ENCODE measurements around the gene PCNA. TPM values are rescaled to one million over a fixed set of nuclear protein-coding genes. Genes with fewer than 3 reads are reported as not detected.
A peak's percentile ranks its signal among the peaks of the same experiment; 100 is the strongest.
"Not testable (repeated sequence)": the region's sequence is repeated elsewhere in the genome, so short reads cannot be mapped to it uniquely, and the experiment has no call there.

The PCNA gene
- total RNA-seq, 2 donors from 2014 or later: 168 to 169 TPM

DNA sequence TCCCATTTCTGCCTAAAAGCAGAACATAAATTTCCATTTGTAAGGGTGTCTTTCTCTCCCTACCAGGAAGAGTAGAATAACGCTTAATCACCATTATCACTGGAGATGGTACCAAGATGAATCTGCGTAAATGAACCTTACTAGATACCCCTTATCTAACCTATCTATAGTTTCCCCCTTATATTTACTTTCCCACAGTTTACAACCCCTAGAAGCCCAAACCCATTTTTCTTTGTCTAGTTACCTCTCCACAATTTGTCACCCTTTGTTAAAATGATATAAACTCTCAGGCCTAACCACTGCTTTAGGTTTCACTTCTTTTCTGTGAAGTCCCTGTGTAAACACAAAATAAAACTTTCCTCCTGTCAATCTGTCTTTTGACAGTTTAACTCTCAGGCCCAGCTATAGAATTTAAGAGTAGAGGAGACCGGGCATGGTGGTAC, 45.5 kb downstream of the PCNA start:
- 88 to 92% methylated on average over 3 of the region's 3 CpGs for WGBS, 2 experiments (ENCODE audit: insufficient coverage in 1 of 2, insufficient read length in 1 of 2)
- Mint-ChIP-seq H3K27me3 (ENCODE audit: insufficient read depth) (no peaks in the 10 kb centered on the region), H3K9me3 (no peaks in the 10 kb centered on the region), H3K4me3 (no peak overlapping the region), H3K4me1 (peaks cover 9% of the 10 kb centered on the region), H3K27ac (peak overlapping the region; percentile 12), H3K36me3 (ENCODE audit: low read depth) (no peaks in the 10 kb centered on the region)
- TF ChIP-seq CTCF (conservative IDR thresholded peaks at IDR 0.05): no peak
- Histone ChIP-seq H3K27me3 (ENCODE audit: control insufficient read depth, insufficient read depth, low read length, poor library complexity, severe bottlenecking) (no peaks in the 10 kb centered on the region), H3K9me3 (ENCODE audit: control insufficient read depth, low read length) (no peaks in the 10 kb centered on the region), H3K27ac (ENCODE audit: low read depth, low read length) (no peak overlapping the region), H3K4me3 (ENCODE audit: low read length) (no peak overlapping the region), H3K9ac (ENCODE audit: extremely low read depth, low read length, poor library complexity, severe bottlenecking) (no peak overlapping the region), H3K36me3 (ENCODE audit: control insufficient read depth, insufficient read depth, low read length) (no peaks in the 10 kb centered on the region), H3K4me1 (ENCODE audit: control insufficient read depth, insufficient read depth, low read length) (no peaks in the 10 kb centered on the region)
- no peak for DNase-seq

GRCh38 chr20:5073660-5074231, 46.0 kb downstream of the PCNA start:
- Histone ChIP-seq H3K4me1 (ENCODE audit: control insufficient read depth, insufficient read depth, low read length) (no peaks in the 10 kb centered on the region), H3K36me3 (ENCODE audit: control insufficient read depth, insufficient read depth, low read length) (no peaks in the 10 kb centered on the region), H3K4me3 (ENCODE audit: low read length) (no peak overlapping the region), H3K9me3 (ENCODE audit: control insufficient read depth, low read length) (no peaks in the 10 kb centered on the region), H3K9ac (ENCODE audit: extremely low read depth, low read length, poor library complexity, severe bottlenecking) (no peak overlapping the region), H3K27ac (ENCODE audit: low read depth, low read length) (no peak overlapping the region), H3K27me3 (ENCODE audit: control insufficient read depth, insufficient read depth, low read length, poor library complexity, severe bottlenecking) (no peaks in the 10 kb centered on the region)
- Mint-ChIP-seq H3K27me3 (ENCODE audit: insufficient read depth) (no peaks in the 10 kb centered on the region), H3K4me3 (no peak overlapping the region), H3K9me3 (no peaks in the 10 kb centered on the region), H3K36me3 (ENCODE audit: low read depth) (no peaks in the 10 kb centered on the region), H3K4me1 (peaks cover 9% of the 10 kb centered on the region), H3K27ac (no peak overlapping the region)
- 84 to 92% methylated on average over 2 to 4 of the region's 4 CpGs for WGBS, 2 experiments (ENCODE audit: insufficient coverage in 1 of 2, insufficient read length in 1 of 2)
- peak; percentile 73 for DNase-seq
- TF ChIP-seq CTCF (conservative IDR thresholded peaks at IDR 0.05): no peak

- Mint-ChIP-seq H3K27ac (no peak overlapping the region), H3K27me3 (ENCODE audit: insufficient read depth) (no peaks in the 10 kb centered on the region), H3K4me3 (no peak overlapping the region), H3K36me3 (ENCODE audit: low read depth) (no peaks in the 10 kb centered on the region), H3K9me3 (no peaks in the 10 kb centered on the region), H3K4me1 (peaks cover 9% of the 10 kb centered on the region)
- H3K9me3 ChIP-seq (ENCODE audit: control insufficient read depth, low read length): no peaks in the 10 kb centered on the region
- no peak overlapping the region for H3K4me3 ChIP-seq (ENCODE audit: low read length)
- no peak for DNase-seq
- no peaks in the 10 kb centered on the region for H3K36me3 ChIP-seq (ENCODE audit: control insufficient read depth, insufficient read depth, low read length)
- H3K9ac ChIP-seq (ENCODE audit: extremely low read depth, low read length, poor library complexity, severe bottlenecking): no peak overlapping the region
- no peak for TF ChIP-seq CTCF (conservative IDR thresholded peaks at IDR 0.05)
- WGBS, 2 experiments (ENCODE audit: insufficient coverage in 1 of 2, insufficient read length in 1 of 2): 96 to 100% methylated on average over 2 to 7 of the region's 8 CpGs
- no peaks in the 10 kb centered on the region for H3K4me1 ChIP-seq (ENCODE audit: control insufficient read depth, insufficient read depth, low read length)
- H3K27me3 ChIP-seq (ENCODE audit: control insufficient read depth, insufficient read depth, low read length, poor library complexity, severe bottlenecking): no peaks in the 10 kb centered on the region
- H3K27ac ChIP-seq (ENCODE audit: low read depth, low read length): no peak overlapping the region
These were observed 46.8 kb downstream of the PCNA start for GRCh38 chr20:5072756-5073659.

DNA sequence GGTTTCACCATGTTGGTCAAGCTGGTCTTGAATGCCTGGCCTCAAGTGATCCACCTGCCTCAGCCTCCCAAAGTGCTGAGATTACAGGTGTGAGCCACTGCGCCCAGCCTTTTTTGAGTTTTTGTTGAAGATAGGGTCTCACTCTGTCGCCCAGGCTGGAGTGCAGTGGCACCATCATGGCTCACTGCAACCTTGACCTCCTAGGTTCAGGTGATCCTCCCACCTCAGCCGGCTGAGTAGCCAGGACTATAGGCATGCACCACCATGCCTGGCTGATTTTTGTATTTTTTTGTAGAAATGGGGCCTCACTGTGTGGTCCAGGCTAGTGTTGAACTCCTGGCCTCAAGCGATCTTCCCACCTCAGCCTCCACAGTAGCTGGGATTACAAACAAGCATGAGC, 47.8 kb downstream of the PCNA start:
- H3K9me3 ChIP-seq (ENCODE audit: control insufficient read depth, low read length); H3K27me3 Mint-ChIP-seq (ENCODE audit: insufficient read depth); H3K36me3 ChIP-seq (ENCODE audit: control insufficient read depth, insufficient read depth, low read length); H3K4me3 ChIP-seq (ENCODE audit: low read length); H3K9me3 Mint-ChIP-seq; H3K4me1 ChIP-seq (ENCODE audit: control insufficient read depth, insufficient read depth, low read length); H3K9ac ChIP-seq (ENCODE audit: extremely low read depth, low read length, poor library complexity, severe bottlenecking); H3K4me1 Mint-ChIP-seq; H3K27ac Mint-ChIP-seq; H3K36me3 Mint-ChIP-seq (ENCODE audit: low read depth); H3K4me3 Mint-ChIP-seq; H3K27me3 ChIP-seq (ENCODE audit: control insufficient read depth, insufficient read depth, low read length, poor library complexity, severe bottlenecking); DNase-seq; H3K27ac ChIP-seq (ENCODE audit: low read depth, low read length): not testable (repeated sequence)
- WGBS, 2 experiments (ENCODE audit: insufficient coverage in 1 of 2, insufficient read length in 1 of 2): 96 to 100% methylated on average over 2 to 4 of the region's 4 CpGs
